ENCODE results near the gene RGS3.

GRCh38 chr9:113577525-113578261 lies 114.2 kb downstream of the RGS3 start:
- TF ChIP-seq CTCF (IDR thresholded peaks at IDR 0.05) (no peak), POLR2A (IDR thresholded peaks at IDR 0.05) (no peak), POLR2AphosphoS5 (IDR thresholded peaks at IDR 0.05) (no peak), EP300 (IDR thresholded peaks at IDR 0.05) (no peak)
